Measurements from ENCODE around the gene FGF2.

Gene FGF2

DNA sequence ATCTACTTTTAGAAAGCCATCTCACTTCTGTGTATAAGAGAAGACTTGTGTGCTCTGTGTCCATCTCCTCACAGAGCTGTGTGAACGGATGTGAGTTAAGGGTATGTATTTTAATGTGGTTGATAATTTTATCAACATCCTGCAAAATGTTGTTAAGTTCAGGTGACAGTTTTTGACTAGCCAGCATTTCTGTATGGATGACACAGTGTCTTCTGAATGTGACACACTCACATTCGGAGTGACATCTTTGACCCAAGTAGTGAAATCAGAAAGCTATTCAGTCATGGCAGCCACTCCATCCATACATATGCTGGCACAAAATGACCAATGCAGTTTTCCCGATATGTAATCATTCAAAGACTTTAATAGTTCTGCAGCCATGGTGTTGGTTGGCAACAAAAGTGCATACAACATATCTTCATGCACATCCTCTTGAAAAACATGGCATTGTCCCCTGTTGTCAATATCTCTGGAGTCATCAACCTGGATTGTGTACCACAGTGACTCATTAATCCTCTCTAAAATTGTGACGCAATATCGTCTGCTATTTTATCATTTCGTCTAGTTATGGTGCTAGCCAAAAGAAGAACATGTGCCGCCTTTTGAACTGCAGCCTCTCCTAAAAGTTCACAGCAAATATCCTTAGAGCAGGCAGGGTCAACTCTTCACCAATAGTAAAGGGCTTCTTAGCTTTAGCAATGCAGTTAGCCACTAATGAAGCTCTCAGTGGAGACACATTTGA is 6.8 kb upstream of the FGF2 start:
- no peaks in the 10 kb centered on the region for H3K4me1 ChIP-seq (ENCODE audit: control insufficient read depth, low read length)
- TF ChIP-seq, protein P1, sequence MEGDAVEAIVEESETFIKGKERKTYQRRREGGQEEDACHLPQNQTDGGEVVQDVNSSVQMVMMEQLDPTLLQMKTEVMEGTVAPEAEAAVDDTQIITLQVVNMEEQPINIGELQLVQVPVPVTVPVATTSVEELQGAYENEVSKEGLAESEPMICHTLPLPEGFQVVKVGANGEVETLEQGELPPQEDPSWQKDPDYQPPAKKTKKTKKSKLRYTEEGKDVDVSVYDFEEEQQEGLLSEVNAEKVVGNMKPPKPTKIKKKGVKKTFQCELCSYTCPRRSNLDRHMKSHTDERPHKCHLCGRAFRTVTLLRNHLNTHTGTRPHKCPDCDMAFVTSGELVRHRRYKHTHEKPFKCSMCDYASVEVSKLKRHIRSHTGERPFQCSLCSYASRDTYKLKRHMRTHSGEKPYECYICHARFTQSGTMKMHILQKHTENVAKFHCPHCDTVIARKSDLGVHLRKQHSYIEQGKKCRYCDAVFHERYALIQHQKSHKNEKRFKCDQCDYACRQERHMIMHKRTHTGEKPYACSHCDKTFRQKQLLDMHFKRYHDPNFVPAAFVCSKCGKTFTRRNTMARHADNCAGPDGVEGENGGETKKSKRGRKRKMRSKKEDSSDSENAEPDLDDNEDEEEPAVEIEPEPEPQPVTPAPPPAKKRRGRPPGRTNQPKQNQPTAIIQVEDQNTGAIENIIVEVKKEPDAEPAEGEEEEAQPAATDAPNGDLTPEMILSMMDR (IDR thresholded peaks at IDR 0.05; ENCODE audit: low read depth, low read length, poor library complexity, severe bottlenecking): no peak
- TF ChIP-seq EZH2phosphoT487 (IDR thresholded peaks at IDR 0.05; ENCODE audit: borderline replicate concordance, low read length): no peak
- no peak overlapping the region for H3K27ac ChIP-seq (ENCODE audit: low read depth, low read length)
- no peaks in the 10 kb centered on the region for H3F3A ChIP-seq (ENCODE audit: control insufficient read depth, insufficient read depth)
- H4K20me1 ChIP-seq (ENCODE audit: control insufficient read depth, insufficient read depth, low read depth, low read length): no peaks in the 10 kb centered on the region
- no peak overlapping the region for H3K4me2 ChIP-seq (ENCODE audit: low read length)
- H3K9me2 ChIP-seq (replicated peaks; ENCODE audit: control insufficient read depth, low read length): no peaks in the 10 kb centered on the region
- no peaks in the 10 kb centered on the region for H3K79me2 ChIP-seq (ENCODE audit: control insufficient read depth, low read length)
- H3K9me3 ChIP-seq (ENCODE audit: control insufficient read depth, insufficient read depth, low read length): no peaks in the 10 kb centered on the region
- H3K4me3 ChIP-seq (ENCODE audit: low read length): no peak overlapping the region
- no peaks in the 10 kb centered on the region for H3K36me3 ChIP-seq (ENCODE audit: control insufficient read depth, low read length)
- H3K27me3 ChIP-seq (ENCODE audit: control insufficient read depth, low read length): peaks cover 8% of the 10 kb centered on the region

DNA sequence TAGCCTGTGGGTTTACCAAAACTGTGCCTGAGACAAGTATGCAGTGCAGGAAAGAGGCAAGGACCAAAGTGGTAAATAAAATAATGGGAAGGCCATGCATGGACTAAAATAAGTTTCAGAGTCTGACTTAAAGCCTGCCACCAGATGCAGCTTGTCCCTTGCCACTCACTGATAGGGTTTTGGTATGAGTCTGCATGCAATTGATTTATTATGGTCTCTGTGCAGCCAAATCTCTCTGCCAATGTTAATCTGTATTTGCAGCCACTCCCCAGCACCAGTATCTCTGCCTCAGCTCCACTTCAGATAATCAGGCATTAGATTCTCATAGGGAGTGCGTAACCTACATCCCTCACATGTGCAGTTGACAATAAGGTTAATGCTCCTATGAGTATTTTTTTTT is 5.5 kb upstream of the FGF2 start:
- H3K36me3 ChIP-seq (ENCODE audit: control insufficient read depth, low read length): no peaks in the 10 kb centered on the region
- H3K79me2 ChIP-seq (ENCODE audit: control insufficient read depth, low read length): no peaks in the 10 kb centered on the region
- H3F3A ChIP-seq (ENCODE audit: control insufficient read depth, insufficient read depth): no peaks in the 10 kb centered on the region
- peaks cover 13% of the 10 kb centered on the region for H3K27me3 ChIP-seq (ENCODE audit: control insufficient read depth, low read length)
- no peaks in the 10 kb centered on the region for H4K20me1 ChIP-seq (ENCODE audit: control insufficient read depth, insufficient read depth, low read depth, low read length)
- no peaks in the 10 kb centered on the region for H3K9me3 ChIP-seq (ENCODE audit: control insufficient read depth, insufficient read depth, low read length)
- no peaks in the 10 kb centered on the region for H3K9me2 ChIP-seq (replicated peaks; ENCODE audit: control insufficient read depth, low read length)
- no peak overlapping the region for H3K4me3 ChIP-seq (ENCODE audit: low read length)
- H3K4me1 ChIP-seq (ENCODE audit: control insufficient read depth, low read length): no peaks in the 10 kb centered on the region
- TF ChIP-seq EZH2phosphoT487 (IDR thresholded peaks at IDR 0.05; ENCODE audit: borderline replicate concordance, low read length): no peak
- TF ChIP-seq, protein P1 (IDR thresholded peaks at IDR 0.05; ENCODE audit: low read depth, low read length, poor library complexity, severe bottlenecking): no peak
- H3K27ac ChIP-seq (ENCODE audit: low read depth, low read length): no peak overlapping the region
- no peak overlapping the region for H3K4me2 ChIP-seq (ENCODE audit: low read length)

DNA sequence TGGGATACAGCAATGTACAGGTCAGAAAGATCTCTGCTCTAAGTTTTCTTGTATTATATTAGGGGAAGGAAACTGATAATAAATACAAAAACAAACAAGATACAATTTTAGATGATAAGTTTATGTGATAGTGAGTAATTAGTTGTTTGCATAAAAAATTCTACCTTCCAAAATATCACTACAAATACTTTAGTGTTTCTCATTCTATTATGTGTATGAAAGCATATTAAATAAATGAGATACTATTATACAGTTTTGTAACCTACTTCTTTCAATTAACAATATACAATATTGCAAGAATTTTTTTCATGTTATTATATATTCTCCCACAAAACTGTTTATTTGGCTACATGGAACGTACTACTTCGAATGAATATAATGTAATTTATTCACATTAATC is 4.2 kb upstream of the FGF2 start:
- no peak overlapping the region for H3K4me3 ChIP-seq (ENCODE audit: low read length)
- no peaks in the 10 kb centered on the region for H3K9me2 ChIP-seq (replicated peaks; ENCODE audit: control insufficient read depth, low read length)
- no peaks in the 10 kb centered on the region for H3K9me3 ChIP-seq (ENCODE audit: control insufficient read depth, insufficient read depth, low read length)
- H3K27ac ChIP-seq (ENCODE audit: low read depth, low read length): no peak overlapping the region
- no peak overlapping the region for H3K4me2 ChIP-seq (ENCODE audit: low read length)
- H3K36me3 ChIP-seq (ENCODE audit: control insufficient read depth, low read length): no peaks in the 10 kb centered on the region
- peaks cover 4% of the 10 kb centered on the region for H3K4me1 ChIP-seq (ENCODE audit: control insufficient read depth, low read length)
- no peaks in the 10 kb centered on the region for H3F3A ChIP-seq (ENCODE audit: control insufficient read depth, insufficient read depth)
- peaks cover 24% of the 10 kb centered on the region for H3K27me3 ChIP-seq (ENCODE audit: control insufficient read depth, low read length)
- H3K79me2 ChIP-seq (ENCODE audit: control insufficient read depth, low read length): no peaks in the 10 kb centered on the region
- no peaks in the 10 kb centered on the region for H4K20me1 ChIP-seq (ENCODE audit: control insufficient read depth, insufficient read depth, low read depth, low read length)
- no peak for TF ChIP-seq EZH2phosphoT487 (IDR thresholded peaks at IDR 0.05; ENCODE audit: borderline replicate concordance, low read length)
- TF ChIP-seq, protein P1 (IDR thresholded peaks at IDR 0.05; ENCODE audit: low read depth, low read length, poor library complexity, severe bottlenecking): no peak

Measured in DOHH2 (cell line).